ENCODE results near the gene EPB41. TPM values are rescaled to one million over a fixed set of nuclear protein-coding genes. Genes with fewer than 3 reads are reported as not detected.
"Not testable (repeated sequence)": the region's sequence is repeated elsewhere in the genome, so short reads cannot be mapped to it uniquely, and the experiment has no call there.

Gene EPB41
- total RNA-seq, 1 donor from 2014 or later: 46.9 TPM

GRCh38 chr1:29090937-29091618, 176.7 kb downstream of the EPB41 start:
- FAIRE-seq (no peak), DNase-seq (ENCODE audit: low spot score in 2 of 2) (no peak)

DNA sequence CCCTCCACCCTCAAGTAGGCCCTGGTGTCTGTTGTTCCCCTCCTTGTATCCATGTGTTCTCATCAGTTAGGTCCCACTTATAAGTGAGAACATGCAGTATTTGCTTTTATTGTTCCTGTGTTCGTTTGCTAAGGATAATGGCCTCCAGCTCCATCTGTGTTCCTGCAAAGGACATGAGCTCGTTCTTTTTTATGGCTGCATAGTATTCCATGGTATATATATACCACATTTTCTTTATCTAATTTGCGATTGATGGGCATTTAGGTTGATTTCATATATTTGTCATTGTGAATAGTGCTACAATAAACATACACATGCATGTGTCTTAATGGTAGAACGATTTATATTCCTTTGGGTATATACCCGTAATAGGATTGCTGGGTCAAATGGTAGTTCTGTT, 178.3 kb downstream of the EPB41 start:
- FAIRE-seq: not testable (repeated sequence)

DNA sequence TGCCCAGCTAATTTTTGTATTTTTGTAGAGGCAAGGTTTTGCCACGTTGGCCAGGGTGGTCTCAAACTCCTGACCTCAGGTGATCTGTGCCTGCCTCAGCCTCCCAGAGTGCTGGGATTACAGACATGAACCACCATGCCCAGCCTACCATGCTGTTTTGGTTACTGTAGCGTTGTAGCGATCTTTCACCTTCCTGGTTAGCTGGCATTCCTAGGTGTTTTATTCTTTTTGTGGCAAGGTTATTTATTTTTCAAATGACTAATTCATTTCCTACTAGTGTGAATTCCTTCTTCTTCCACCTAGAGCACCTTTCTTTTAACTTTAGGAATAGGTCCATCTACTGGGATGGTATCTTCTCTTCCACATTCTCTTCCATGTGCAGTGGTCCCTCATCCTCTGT, 180.1 kb downstream of the EPB41 start:
- no peak for DNase-seq (ENCODE audit: low spot score in 2 of 2)
- FAIRE-seq: no peak

More for the DNA sequence above, 178.3 kb downstream of the EPB41 start:
- not testable (repeated sequence) for DNase-seq (ENCODE audit: low spot score in 2 of 2)

GRCh38 chr1:29094954-29095353, 180.6 kb downstream of the EPB41 start:
- no peak for FAIRE-seq
- no peak for DNase-seq (ENCODE audit: low spot score in 2 of 2)

- no peak for DNase-seq (ENCODE audit: low spot score in 2 of 2)
- FAIRE-seq: no peak
Observed at GRCh38 chr1:29096231-29096886, 182.0 kb downstream of the EPB41 start.

DNA sequence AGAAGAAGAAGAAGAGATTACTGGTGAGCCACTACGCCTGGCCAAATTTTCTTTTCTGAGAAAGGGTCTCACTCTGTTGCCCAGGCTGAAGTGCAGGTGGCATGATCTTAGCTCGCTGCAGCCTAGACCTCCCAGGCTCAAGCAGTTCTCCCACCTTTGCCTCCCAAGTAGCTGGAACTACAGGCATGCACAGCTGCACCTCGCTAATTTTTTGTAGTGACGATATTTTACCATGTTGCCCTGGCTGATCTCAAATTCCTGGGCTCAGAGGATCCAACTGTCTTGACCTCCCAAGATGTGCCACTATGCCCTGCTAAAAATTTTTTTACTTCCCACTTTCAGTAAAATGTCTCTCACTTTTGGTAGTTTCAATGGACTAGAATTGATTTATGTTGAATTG, 184.9 kb downstream of the EPB41 start:
- no peak for FAIRE-seq

GRCh38 chr1:29100487-29100886, 186.1 kb downstream of the EPB41 start:
- FAIRE-seq (no peak), DNase-seq (ENCODE audit: low spot score in 2 of 2) (no peak)

More for the DNA sequence above, 184.9 kb downstream of the EPB41 start:
- DNase-seq (ENCODE audit: low spot score in 2 of 2): no peak

- no peak for DNase-seq (ENCODE audit: low spot score in 2 of 2)
- FAIRE-seq: no peak
Observed at GRCh38 chr1:29105822-29106221, 191.5 kb downstream of the EPB41 start.

- DNase-seq (ENCODE audit: low spot score in 2 of 2); FAIRE-seq: not testable (repeated sequence)
Observed at GRCh38 chr1:29108041-29108440, 193.7 kb downstream of the EPB41 start.

DNA sequence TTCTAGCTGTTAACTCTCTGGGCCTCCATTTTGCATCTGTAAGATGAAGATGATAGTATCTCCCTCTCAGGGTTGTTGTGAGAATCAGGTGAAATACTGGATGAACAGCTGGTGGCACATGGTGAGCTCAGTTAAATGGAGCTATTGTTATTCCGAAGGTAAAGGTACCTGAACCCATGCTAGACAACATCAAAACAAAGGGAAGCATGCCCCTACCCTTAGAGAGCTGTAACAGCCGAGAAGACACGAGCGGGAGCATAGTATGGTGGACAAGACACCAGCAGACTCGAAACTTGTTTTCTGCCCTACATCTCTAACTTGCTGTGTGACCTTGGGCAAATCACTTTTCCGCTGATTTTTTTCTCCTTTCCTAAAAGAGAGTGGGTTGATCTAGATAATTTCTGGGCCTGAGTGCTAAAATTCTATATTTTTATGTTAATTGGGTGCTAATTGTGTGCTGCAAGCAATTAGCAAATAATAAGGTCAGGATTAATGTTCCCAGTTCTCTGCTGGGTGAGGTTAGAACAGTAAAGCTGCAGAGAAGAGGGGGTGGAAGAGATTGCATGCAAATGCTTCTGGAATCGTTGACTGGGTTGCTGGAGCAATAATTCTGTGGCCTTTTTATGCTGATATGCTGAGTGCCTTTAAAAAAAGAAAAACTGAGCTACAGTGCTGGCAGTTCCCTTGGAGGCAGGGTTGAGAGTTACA, 198.5 kb downstream of the EPB41 start:
- no peak for FAIRE-seq

GRCh38 chr1:29113413-29114117, 199.2 kb downstream of the EPB41 start:
- FAIRE-seq (no peak), DNase-seq (ENCODE audit: low spot score in 2 of 2) (no peak)

More for the DNA sequence above, 198.5 kb downstream of the EPB41 start:
- no peak for DNase-seq (ENCODE audit: low spot score in 2 of 2)

DNA sequence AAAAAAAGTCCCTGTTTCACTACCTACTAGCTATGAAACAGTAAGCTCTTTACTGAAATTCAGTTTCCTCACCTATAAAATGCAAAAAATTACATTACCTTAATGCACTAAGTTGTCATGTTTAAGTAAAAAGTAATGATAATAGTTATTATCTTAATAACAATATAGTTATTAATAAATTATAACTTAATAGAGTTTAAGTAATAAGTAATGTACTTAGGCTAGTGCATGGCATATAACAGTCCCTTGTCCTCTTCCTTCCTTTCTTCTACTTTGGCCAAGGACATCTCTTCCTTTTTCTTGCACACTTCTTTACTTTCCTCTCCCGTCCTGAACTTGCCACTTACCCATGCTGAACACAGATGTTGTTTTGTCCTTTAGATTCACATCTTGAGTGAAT, 200.3 kb downstream of the EPB41 start:
- DNase-seq (ENCODE audit: low spot score in 2 of 2) (no peak), FAIRE-seq (no peak)

DNA sequence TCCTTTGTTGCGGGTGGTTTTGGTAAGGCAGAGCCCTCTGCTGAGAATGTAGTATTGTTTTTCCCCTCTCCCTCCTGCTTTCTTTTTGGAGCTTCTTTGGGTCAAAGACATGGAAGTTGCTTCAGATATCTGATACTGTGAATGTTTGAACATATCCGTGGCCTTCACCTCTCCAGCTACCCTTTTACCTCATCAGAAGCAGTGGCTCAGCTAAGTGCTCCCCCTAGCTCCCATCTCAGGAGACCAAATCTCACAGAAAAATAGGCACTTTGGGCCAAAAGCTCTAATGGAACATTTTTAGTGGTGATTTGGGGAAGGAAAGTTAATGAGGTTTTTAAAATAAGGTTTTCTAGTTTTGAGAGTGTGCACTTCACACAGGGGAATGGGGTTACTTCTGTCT, 203.0 kb downstream of the EPB41 start:
- no peak for DNase-seq (ENCODE audit: low spot score in 2 of 2)
- no peak for FAIRE-seq

GRCh38 chr1:29119121-29119929, 205.0 kb downstream of the EPB41 start:
- no peak for FAIRE-seq
- no peak for DNase-seq (ENCODE audit: low spot score in 2 of 2)

DNA sequence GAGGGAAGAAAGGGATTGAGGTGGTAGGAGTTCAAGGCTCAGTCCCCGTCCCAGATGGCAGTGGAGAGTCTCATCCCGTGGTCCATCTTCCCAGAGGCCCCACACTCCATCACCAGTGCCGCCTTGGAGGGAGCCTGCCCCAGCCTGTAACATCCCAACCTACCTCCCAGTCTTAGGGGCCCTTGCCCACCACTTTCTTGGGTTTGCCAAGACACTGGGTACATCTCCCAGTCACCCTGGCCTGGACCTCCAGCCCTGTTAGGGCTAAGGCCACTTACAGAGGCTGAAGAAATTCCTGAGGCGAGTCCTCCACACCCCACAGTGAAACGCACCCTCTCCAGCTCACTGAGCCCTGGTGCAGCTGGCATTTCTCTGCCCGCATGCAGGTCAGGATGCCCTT, 206.0 kb downstream of the EPB41 start:
- FAIRE-seq (no peak), DNase-seq (ENCODE audit: low spot score in 2 of 2) (no peak)

GRCh38 chr1:29120947-29121485, 206.6 kb downstream of the EPB41 start:
- DNase-seq (ENCODE audit: low spot score in 2 of 2) (no peak), FAIRE-seq (no peak)

DNA sequence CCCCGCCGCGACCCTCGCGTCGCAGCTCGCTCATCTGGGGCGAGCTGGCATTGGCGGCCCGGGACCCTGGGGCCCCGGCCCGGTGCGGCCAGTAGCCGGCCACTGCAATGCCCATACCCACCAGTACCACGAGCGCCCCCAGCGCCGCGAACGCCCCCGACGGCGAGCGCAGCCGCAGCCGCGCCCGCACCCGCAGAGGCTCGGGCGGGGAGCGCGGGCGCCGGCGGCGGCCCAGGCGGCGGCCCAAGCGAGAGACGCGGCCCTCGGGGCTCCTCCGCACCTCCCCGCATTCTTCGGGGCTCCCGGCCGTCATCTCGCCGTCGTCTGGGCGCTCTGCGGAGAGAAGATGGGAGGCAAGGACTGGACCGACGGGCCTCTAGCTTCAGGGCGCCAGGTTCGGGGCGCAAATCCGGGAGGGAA, 207.2 kb downstream of the EPB41 start:
- DNase-seq (ENCODE audit: low spot score in 2 of 2): no peak
- FAIRE-seq: no peak

GRCh38 chr1:29121936-29122681, 207.7 kb downstream of the EPB41 start:
- FAIRE-seq (no peak), DNase-seq (ENCODE audit: low spot score in 2 of 2) (peak in 1 of 2 donors; percentile 63)

DNA sequence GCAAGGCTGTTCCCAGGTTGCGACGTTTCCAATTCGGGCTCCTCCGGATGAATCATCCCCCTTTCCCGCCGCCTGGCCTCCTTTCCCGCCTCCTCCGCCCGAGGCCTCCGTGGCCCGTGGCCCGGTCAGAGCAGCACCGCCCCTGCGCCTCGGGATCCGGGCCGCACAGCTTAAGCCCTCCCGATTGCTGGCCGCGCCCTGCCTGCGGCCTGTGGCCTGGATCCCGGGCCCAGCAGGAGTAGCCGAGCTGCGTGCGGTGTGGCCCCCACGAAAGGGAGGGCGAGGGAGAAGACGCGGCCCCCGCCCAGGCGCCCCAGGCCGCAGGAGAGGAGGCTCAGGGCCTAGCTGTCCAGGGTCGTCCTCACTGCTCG, 208.3 kb downstream of the EPB41 start:
- FAIRE-seq: no peak
- peak in 1 of 2 donors; percentile 67 for DNase-seq (ENCODE audit: low spot score in 2 of 2)
